GM19043 (cell line): ENCODE data around the gene TENT4B.
A peak's percentile ranks its signal among the peaks of the same experiment; 100 is the strongest.

ENCODE experiments used
- ATAC-seq: cut with Tn5 transposase; IDR thresholded peaks from one replicate; pipeline ENCODE4 v1.9.1; 2021; ENCODE audit warnings: low read depth; ENCODE audit not compliant: unreplicated experiment

Gene TENT4B

DNA sequence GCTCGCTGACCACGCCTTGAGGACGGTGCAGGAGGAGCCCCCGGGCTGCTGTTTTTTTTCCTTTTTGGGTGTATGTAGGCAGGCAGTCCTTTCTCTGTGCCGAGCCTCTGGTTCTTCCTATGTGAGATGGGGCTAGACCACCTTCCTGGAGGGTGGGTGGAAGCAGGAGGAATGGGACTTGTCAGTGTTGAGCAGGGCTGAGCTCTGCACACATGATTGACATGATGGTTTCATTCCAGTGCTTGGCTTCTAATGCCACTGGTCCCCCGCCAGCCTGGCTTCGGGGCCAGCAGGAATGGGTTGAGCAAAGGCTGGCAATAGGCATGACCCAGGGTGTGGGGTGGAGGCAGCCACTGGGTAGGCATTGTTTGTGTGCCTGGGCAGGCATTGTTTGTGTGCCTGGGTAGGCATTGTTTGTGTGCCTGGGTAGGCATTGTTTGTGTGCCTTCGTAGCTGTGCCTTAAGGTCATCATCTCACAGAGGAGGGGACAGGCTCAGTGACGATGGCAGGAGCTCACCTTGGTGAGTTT is 99.0 kb downstream of the TENT4B start:
- no peak for ATAC-seq

DNA sequence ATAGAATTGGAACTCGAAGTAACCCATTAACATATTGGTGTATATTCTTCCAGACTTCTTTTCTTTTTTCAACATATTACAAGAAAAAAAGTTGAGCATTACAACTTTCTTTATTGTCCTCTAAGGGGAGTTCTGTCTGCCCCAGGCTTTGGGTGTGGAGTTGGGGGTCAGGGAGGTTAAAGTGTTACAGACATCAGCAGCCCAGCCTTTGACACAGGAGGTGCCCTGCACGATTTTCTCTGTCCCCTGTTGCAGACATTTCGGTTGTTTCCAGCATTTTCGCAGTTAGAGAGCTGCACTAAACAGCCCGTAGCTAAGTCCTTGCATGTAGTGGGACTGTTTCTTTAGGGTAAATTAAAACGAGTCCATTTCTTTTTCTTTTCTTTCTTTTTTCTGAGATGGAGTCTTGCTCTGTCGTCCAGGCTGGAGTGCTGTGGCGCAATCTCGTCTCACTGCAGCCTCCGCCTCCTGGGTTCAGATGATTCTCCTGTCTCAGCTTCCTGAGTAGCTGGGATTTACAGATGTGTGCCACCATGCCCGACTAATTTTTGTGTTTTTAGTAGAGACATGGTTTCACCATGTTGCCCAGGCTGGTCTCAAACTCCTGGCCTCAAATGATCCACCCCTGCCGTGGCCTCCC is 99.9 kb downstream of the TENT4B start:
- ATAC-seq, result no peak

DNA sequence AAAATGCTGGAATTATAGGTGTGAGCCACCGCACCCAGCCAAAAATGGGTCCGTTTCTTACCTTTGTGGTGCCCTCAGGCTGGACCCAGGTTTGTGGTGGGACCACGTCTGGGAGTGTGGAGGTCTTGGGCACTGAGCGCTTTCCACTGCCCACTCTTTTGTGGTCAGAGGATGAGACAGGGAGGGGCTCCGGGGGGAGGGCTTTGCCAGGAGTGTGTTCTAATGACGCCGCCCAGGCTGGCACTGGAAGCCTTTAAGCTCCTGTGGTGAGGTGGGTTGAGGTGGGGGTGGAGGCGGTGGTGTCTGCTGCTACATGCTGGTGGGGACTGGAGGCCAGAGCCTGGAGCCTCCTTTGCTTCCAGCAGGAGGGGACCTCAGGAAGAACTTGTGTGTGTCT is 100.4 kb downstream of the TENT4B start:
- ATAC-seq, result no peak

DNA sequence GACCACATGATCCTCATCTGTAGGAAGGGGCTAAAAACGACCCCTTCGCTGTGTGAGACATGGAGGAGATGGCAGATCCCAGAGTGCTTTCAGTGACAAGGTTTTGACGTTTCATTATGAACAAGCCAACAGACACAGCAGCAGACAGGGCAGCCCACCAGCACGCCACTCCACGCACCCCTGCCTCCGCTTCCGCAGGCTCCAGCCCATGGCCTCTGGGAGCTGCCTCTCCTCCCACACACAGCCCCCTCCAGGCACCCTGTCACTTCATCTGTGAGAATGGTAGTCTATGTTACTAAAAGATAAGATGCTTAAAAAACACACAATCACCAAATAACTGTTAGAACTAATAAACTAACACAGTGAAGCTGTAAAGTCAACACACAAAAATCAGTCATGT is 101.0 kb downstream of the TENT4B start:
- ATAC-seq, result no peak

DNA sequence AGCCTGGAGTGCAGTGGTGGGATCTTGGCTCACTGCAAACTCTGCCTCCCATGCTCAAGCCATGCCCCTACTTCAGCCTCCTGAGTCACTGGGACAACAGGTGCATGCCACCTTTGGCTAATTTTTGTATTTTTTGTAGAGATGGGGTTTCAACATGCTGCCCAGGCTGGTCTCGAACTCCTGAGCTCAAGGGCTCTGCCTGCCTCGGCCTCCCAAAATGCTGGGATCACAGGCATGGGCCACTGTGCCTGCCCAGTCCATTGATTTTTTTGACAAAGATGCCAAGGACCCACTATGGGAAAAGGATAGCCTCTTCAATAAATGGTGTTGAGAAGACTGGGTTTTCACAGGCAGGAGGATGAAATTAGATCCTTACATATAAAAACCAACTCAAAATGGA is 102.4 kb downstream of the TENT4B start:
- ATAC-seq, result no peak

DNA sequence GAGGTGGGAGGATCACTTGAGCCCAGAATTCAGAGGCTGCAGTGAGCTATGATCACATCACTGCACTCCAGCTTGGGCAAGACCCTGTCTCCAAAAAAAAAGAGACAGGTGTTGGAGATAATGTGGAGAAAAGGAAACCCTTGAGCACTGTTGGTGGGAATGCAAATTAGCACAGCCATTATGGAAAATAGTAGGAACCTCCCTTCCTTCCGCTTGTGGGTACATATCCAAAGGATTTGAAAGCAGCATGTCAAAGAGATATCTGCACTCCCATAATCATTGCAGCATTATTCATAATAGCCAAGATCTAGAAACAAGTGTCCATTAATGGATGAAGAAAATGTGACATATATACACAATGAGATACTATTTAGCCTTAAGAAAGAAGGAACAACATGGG is 103.5 kb downstream of the TENT4B start:
- no peak for ATAC-seq

DNA sequence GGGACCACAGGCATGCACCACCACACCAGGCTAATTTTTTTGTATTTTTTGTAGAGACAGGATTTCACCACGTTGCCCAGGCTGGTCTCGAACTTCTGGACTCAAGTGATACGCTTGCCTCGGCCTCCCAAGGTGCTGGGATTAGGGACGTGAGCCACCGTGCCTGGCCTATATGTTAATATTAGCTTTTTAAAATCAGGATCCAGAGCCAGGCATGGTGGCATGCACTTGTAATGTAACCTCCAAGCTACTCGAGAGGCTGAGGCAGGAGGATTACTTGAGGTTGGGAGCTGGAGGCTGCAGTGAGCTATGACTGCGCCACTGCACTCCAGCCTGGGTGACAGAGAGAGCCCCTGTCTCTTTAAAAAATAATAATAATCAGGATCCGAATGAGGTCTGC is 104.8 kb downstream of the TENT4B start:
- ATAC-seq, result no peak

DNA sequence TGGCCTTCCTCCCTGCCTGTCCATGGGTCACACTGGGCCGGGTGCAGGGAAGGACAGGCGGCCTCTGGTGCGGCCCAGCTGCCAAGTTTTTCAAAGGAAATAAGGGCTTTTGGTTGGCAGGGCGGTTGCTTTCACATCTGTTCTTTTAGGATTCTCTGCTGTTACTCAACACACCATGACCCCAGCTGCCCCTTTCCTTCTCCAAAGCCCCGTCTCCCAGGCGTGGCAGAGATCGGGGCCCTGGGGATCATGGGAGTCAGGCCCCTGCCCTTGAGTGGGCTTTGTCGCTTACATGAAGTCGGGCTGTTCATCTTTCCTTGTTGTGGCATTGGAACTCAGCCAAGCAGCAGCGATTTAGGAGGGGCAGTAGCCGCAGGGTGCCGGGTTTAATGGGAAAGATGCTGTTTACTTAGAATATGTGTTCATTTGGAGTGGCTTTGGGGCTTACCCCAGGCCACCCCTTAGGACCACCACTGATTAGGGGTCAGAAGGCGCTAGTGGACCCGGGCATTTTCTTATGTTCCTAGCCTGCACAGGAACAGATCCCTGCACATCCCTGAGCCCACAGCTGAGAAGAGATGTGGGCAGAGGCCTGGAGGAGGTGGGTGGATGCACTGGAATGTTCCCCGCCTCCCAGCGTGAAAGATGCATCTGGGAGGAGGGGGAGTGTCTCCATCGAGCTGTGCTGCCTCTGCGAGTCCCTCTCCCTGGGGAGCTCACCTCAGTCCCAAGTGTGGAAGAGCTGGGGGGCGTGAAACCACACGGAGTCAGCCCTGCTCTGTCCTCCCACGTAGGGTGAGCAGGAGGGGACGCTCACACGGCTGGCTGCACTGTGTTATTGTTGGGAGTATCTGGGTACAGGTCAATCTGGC is 106.5 kb downstream of the TENT4B start:
- no peak for ATAC-seq

DNA sequence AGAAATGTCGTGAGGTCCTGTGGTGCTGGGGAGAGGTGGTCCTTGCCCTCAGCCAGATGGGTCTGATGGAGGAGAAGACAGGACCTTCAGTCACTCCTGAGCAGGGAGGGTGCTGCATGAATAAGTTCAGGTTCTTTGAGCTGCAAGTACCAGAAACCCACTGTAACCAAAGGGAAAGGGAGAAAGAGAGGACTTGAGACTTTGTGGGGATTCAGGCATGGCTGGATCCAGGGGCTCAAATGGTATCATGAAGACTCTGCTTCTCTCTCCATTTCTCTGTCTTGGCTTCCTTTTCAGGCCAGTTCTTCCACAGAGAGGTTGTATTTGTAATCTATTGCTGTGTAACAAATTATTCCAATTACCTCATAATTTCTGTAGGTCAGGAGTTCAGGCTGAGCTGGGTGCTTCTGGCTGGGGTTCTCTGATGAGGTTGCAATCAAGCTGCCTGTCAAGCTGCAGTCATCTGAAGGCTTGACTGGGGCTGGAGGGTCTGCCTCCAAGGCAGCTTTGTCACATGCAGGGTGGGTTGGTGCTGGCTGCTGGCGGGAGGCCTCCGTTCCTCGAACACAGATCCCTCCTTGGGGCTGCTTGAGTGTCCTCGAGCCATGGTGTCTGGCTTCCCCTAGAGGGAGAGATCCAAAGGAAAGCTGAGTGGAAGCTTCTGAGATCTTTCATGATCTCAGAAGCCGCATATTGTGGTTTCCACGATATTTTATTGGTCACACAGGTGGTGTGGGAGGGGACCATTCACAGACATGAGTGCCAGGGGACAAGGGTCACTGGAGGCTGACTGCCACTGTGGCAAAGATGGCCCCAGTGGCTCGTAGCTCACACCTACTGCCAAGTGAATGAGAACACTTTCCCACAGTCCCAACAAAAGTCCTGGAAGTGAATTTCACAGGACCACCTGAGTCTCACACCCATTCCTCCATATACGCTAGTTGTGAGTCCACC is 107.4 kb downstream of the TENT4B start:
- no peak for ATAC-seq

DNA sequence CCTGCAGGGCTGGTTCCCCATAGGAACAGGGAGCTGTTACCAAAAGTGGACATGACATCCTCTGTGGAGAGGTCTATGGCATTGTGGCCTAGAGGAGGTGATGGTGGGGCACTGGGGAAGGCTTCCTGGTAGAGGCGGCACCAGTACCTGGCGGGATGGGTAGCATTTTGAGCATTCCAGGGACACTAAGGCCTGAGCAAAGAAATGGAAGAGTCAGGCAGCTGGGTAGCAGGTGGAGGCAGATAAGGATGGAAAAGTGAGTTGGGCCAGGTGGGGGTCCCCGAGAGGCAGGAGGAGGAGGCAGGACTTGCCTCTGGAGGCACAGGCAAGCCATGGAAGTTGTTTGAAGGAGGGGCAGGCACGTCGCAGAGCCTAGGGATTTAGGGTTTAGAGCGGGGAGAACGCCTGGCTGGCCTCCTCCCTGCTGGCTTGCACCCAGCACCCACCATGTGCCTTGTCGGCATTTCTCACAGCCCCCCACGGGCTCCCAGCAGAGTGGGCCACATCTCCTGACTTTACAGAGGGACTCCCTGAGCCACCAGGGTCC is 108.1 kb downstream of the TENT4B start:
- ATAC-seq, result no peak

DNA sequence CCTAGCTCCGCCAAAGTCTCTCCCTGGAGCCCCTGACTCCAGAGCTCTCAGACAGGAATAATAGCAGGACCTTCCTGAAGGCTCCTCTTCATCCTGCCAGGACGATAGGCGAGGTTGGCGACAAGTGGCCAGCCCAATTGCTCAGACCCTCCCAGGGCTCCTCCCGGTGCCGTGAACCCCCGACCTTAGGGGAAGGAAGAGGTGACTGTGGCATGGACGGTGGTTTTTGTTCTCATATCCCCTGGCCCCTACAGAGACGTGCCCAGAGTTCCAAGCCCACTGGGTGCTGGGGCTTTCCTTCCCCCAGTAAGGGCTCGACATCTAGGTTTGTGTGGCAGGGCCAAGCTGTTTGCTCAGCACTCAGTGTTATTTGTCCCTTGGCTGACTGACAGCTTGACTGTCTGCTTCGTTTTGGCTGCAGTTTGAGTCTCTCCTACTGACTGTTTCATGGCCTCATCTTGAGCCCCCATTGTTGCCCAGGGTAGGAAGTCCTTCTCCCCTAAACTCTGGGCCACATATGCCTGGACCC is 108.7 kb downstream of the TENT4B start:
- no peak for ATAC-seq

DNA sequence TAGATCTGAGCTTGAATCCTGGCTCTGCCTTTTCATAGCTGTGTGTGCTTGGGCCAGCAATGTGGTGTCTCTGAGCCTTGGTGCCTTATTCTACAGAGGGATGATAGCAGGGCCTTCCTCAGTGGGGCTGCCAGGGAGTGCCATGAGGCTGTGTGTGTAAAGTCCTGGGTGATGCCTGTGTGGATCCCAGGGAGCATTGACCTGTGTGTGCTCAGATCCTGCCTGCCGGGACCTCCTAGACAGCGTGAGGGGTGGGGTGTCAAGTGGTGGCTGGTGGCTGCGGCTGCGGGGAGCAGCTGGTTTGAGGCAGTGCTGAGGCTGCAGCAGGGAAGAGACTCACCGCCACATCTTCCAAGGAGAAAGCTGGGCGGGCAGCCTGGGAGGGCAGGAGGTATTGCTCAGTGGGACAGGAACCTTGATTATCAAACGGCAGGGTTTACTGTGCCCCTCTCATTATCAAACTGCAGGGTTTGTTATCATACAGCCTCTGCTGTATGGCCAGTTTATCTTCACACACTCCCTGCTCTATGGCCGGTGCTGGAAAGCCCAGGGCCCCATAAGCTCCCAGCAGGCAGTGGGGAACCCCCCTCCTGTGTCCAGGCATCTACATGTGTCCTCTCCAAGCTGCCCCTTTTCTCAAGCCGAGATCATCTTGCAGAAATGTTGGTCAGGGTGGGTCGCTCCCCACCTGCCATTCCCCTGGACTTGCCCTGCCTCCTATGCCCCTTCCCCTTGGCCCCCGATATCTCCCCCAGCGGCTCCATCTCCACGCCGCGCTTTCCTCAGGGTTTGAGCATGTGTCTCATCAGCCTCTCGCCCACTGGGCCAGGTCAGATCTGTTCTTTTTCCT is 110.2 kb downstream of the TENT4B start:
- ATAC-seq, result no peak

DNA sequence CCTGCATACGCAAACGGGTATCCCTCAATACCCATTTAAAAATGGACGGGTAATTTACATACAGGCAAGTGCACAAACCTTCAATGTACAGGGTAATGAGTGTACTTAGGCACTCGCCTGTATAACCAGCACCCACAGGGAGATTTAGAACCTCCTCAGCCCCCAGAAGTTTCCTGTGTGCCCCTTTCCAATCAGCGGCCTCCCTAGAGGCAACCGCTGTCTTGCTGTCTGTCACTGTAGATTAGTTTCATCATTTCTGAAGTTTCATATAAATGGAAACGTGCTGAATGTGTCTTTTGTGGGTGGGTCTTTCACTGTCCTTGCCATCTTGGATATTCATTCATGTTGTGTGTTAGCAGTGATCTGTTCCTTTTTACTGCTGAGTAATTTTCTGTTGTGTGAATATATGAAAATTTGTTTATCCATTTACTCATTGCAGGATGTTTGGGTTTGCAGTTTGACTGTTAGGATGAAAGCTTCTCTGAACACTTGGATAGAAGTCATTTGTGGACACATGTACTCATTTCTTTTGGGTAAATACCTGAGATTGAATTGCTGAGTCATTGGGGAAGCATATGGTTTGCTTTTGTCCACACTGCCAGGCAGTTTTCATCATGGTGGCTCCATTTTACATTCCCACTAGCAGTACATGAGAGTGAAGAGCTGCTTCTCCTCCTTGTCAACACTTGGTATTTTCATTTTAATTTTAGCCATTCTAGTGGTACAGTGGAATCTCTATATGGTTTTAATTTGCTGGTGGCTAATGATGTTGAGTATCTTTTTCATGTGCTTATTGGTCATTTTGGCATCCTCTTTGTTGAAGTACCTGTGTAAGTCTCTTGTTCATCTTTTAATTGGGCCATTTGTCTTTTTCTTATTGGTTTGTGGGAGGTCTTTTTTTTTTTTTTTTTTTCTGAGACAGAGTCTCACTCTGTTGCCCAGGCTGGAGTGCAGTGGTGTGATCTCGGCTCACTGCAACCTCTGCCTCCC is 111.1 kb downstream of the TENT4B start:
- no peak for ATAC-seq

DNA sequence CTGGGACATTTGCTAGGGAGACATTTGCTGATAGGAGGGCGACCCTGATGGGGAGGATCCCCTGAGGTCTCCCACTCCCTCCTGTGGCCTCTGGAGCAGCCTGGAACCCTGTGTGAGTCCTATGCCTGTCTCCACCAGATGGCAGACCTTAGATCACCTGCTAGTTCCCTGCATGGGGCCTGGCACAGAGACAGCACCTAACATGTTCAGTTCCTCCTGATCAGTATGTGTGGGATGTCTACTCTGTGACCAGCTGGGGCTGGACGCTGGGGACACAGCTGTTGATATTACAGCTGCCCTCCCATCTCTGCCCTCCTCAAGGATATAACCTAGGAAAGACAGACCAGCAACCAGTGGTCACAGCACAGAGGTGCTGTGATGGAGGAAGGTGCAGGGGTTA is 112.2 kb downstream of the TENT4B start:
- no peak for ATAC-seq

DNA sequence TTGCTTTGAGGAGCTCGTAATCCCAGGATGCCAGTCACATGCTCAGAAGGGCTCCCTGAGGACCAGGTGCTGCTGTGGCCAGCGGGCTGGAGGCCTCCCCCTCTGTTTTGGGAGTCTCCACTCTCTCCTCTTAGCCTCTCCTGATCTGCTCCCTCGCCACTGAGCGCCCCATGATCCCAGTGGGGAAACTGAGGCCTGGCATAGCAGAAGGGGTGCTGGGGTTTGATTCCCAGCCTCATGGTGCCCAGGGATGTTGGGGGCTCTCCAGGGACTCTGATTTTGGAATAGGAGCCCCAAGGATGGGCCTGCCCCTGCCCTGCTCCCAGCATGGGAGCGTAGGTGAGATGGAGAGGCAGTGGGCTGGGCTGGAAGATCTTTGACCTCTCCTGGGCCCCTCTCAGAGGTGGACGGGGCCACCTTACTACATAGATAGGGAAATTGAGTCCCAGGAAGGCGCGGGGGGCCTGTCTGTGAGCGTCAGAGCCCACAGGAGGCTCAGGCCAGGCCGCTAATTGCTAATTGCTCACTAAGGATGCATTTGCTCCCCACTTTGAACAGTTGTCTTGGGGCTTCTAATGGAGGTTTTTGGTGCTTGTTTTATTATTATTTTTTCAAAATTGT is 112.7 kb downstream of the TENT4B start:
- no peak for ATAC-seq

DNA sequence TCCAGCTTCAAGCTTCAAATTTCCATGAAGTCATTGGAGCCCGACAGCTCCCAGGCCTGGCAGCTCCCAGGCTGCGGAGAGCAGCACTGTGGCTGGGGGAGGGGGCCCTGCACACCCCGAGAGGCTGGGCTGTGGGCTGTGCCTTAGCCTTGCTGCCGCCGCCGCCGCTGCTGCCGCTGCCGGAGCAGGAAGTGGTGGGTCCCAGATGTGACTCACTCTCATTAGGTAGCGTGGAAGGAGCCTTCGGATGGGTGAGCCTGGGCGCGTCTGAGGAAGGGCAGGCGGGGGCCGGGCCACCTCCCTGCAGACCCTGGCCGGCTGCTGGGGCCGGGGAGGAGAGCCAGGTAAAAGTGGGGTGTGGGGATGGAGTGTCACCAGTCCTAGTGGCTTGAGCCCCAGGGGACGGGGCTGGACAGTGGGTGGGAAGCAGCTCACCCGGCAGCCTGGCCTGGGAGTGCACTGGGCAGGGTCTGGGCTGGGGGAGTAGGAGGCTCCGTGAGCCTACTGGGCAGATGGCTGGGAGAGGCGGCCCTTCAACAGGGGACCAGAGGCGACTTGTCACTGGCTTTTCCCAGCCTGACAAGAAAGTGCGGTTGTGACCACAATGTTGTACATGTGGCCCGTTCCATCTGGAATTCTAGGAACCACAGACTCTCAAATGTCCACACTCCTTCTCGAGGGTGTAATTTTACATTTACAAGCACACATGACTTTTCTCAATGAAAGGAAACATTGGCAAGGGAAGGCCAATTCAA is 113.4 kb downstream of the TENT4B start, which contains the start of gene ADCY7:
TSS of gene ADCY7 (plus strand) at position 215 of the 755 bp plus-strand sequence. CDS start 21,629 bp downstream, outside the sequence.
- peak; percentile 89 for ATAC-seq

DNA sequence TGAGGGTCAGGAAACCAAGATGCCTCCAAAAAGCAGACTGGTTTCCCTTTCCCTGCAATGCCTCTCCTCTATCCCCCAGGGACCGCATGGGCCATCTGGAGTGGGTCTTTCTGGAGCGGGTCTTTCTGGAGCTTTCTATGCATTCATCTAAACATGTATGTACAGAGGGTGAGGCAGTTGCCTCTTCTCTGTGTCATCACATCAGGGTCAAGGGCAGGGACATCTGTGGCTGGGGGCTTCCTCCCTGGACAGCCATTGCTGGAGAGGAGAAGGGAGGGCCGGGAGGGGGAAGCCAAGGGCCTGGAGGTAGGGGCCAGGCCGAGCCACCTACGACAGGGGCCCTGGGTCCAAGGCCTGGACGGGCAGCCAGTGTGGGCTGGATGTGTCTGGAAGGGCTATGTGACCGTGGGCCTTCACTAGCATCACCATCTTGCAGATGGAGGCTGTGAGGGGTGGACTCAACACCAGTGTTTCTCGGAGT is 114.1 kb downstream of the TENT4B start:
- ATAC-seq, result no peak
